C4-2B (cell line): Measurements from ENCODE around the gene DIAPH2.

Experiments used
- CTCF ChIP-seq: fragments of 450-650 bp; conservative IDR thresholded peaks from 2 replicates; pipeline ENCODE4 v1.5.1; 2017; ENCODE audit warnings: mild to moderate bottlenecking
- ZFX ChIP-seq: fragments of 450-650 bp; IDR thresholded peaks from 2 replicates; pipeline ENCODE4 v1.6.1; 2017

DNA sequence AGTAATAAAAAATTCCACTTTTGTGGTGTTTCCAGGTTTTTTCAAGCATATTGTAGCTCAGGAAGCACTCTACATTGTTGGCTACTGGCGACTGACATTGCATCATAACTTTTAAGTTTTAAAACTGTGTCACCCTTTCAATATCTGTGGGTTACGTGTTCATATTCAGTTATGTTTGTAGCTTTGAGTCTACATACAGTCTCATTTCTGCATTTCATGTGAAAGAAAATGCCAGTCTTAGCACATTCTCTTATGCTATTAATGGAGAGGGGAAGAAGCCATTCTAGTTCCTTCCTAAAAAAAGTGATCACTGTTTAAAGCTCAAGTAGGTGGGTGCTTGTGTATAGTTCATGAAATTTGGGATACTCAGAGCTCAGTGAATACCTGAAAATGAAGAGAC is 38.1 kb downstream of the DIAPH2 start:
- no peak for TF ChIP-seq CTCF
- TF ChIP-seq ZFX: no peak
